Gastrocnemius medialis (tissue), 4 donors: ENCODE measurements around the gene SCAI. TPM values are rescaled to one million over a fixed set of nuclear protein-coding genes. Genes with fewer than 3 reads are reported as not detected.

Experiments used
- ATAC-seq, 2 donors: fragments of 150-250 bp; one replicate each; pipeline ENCODE4 v1.9.1; 2016
- DNase-seq, 2 donors: peaks; one replicate each; pipeline ENCODE4 v3.0.0-alpha.2; 2019
- H3K27ac ChIP-seq, 4 donors: fragments of 200-600 bp; sonication (generic); 1 replicate in 1 of 4; 2 replicates in 3 of 4; pipeline ENCODE4 v1.5.1; 2016 to 2018; ENCODE audit warnings: mild to moderate bottlenecking in 2 of 4, moderate library complexity in 1 of 4
- H3K27me3 ChIP-seq, 3 donors: fragments of 200-600 bp; sonication (generic) in 2 of 3; 1 replicate in 1 of 3; 2 replicates in 2 of 3; pipeline versions ENCODE4 v1.5.1 to v1.6.0; 2016 to 2019; ENCODE audit warnings: mild to moderate bottlenecking in 1 of 3, moderate library complexity in 1 of 3
- H3K36me3 ChIP-seq, 2 donors: fragments of 200-600 bp; sonication (generic) in 1 of 2; one replicate each; pipeline ENCODE4 v1.5.1; 2017 to 2018
- H3K4me1 ChIP-seq, 2 donors: fragments of 200-600 bp; sonication (generic) in 1 of 2; one replicate each; pipeline ENCODE4 v1.5.1; 2016 to 2017; ENCODE audit warnings: mild to moderate bottlenecking in 2 of 2
- H3K4me3 ChIP-seq, 4 donors: fragments of 200-600 bp; sonication (generic) in 3 of 4; 1 replicate in 1 of 4; 2 replicates in 3 of 4; pipeline ENCODE4 v1.5.1; 2016 to 2019; ENCODE audit warnings: mild to moderate bottlenecking in 2 of 4
- H3K9me3 ChIP-seq, 3 donors: fragments of 200-600 bp; sonication (generic) in 2 of 3; 1 replicate in 1 of 3; 2 replicates in 2 of 3; pipeline ENCODE4 v1.5.1; 2016 to 2019
- CTCF ChIP-seq, 5 experiments: fragments of 450-650 bp in 3 of 5; fragments of 200-600 bp in 2 of 5; sonication (generic) in 2 of 5; IDR thresholded peaks in 4 of 5; conservative IDR thresholded peaks in 1 of 5; 1 replicate in 4 of 5; 2 replicates in 1 of 5; pipeline ENCODE4 v1.5.1; 2016 to 2019; ENCODE audit warnings: antibody characterized with exemption in 5 of 5, mild to moderate bottlenecking in 3 of 5, moderate library complexity in 3 of 5
- POLR2A ChIP-seq, 2 donors: fragments of 450-650 bp; IDR thresholded peaks; one replicate each; pipeline ENCODE4 v1.6.1; 2017; ENCODE audit warnings: antibody characterized with exemption in 2 of 2, mild to moderate bottlenecking in 2 of 2, moderate library complexity in 2 of 2
- in situ Hi-C, 4 donors: fragments of 200-750 bp; cut with MboI; loops; one replicate each; pipeline versions ENCODE4 v1.15.0 to v1.8.0; 2017; ENCODE audit warnings: low sequenced_read_pairs in 4 of 4
- intact Hi-C: fragments of 100-400 bp; cut with DNase I; formaldehyde crosslinking; loops from one replicate; pipeline ENCODE4 v1.15.1; 2023; ENCODE audit warnings: low total_unique reads
- total RNA-seq, 4 donors: library from RNA; depleted of rRNA; stranded (reverse); fragments of >200 nt; gene quantifications; one replicate each; pipeline versions ENCODE4 v1.1.0 to v1.2.3, GENCODE V29; 2016

The SCAI gene
- total RNA-seq, 4 donors from 2014 or later: 1.1 to 4.7 (median 3.4) TPM

- no peak for ATAC-seq
- no peaks in the 10 kb centered on the region for H3K27me3 ChIP-seq
- H3K9me3 ChIP-seq: no peaks in the 10 kb centered on the region
- no peaks in the 10 kb centered on the region for H3K4me1 ChIP-seq
- H3K36me3 ChIP-seq: peaks cover 0 to 5% of the 10 kb centered on the region in 2 donors
- no peak overlapping the region for H3K27ac ChIP-seq
- H3K4me3 ChIP-seq: no peak overlapping the region
- in situ Hi-C loops: no loop called here
- TF ChIP-seq CTCF (IDR thresholded peaks at IDR 0.05 in 4 of 5, conservative IDR thresholded peaks at IDR 0.05 in 1 of 5) (no peak), POLR2A (IDR thresholded peaks at IDR 0.05) (no peak)
- no peak for DNase-seq
- intact Hi-C loops: no loop called here
Measured at GRCh38 chr9:124950050-124950718, 193.1 kb downstream of the SCAI start.

- in situ Hi-C loops (loop anchor here in 3 of 4 donors (10.0 to 25.0 kb wide), 2 partner anchors 188 to 195 kb away; partner anchors contain the start of gene SCAI (in 3 of the 3)), intact Hi-C loops (no loop called here)
Measured at GRCh38 chr9:124949387-124949786, 193.9 kb downstream of the SCAI start.

GRCh38 chr9:124947727-124948391 lies 195.5 kb downstream of the SCAI start:
- no peak overlapping the region for H3K27ac ChIP-seq
- H3K4me3 ChIP-seq: no peak overlapping the region
- intact Hi-C loops (no loop called here), in situ Hi-C loops (loop anchor here in 3 of 4 donors (10.0 to 25.0 kb wide), 2 partner anchors 189 to 197 kb away; partner anchors contain the start of gene SCAI (in 3 of the 3))
- H3K27me3 ChIP-seq: no peaks in the 10 kb centered on the region
- H3K36me3 ChIP-seq: peaks cover 0 to 5% of the 10 kb centered on the region in 2 donors
- no peak for DNase-seq
- no peak for TF ChIP-seq CTCF (IDR thresholded peaks at IDR 0.05 in 4 of 5, conservative IDR thresholded peaks at IDR 0.05 in 1 of 5)
- no peak for TF ChIP-seq POLR2A (IDR thresholded peaks at IDR 0.05)
- no peaks in the 10 kb centered on the region for H3K4me1 ChIP-seq
- no peak for ATAC-seq
- no peaks in the 10 kb centered on the region for H3K9me3 ChIP-seq

More at GRCh38 chr9:124949387-124949786, 193.9 kb downstream of the SCAI start:
- Histone ChIP-seq H3K27ac (no peak overlapping the region), H3K9me3 (no peaks in the 10 kb centered on the region), H3K36me3 (peaks cover 0 to 5% of the 10 kb centered on the region in 2 donors), H3K4me1 (no peaks in the 10 kb centered on the region), H3K4me3 (no peak overlapping the region), H3K27me3 (no peaks in the 10 kb centered on the region)
- DNase-seq: no peak
- TF ChIP-seq POLR2A (IDR thresholded peaks at IDR 0.05): no peak
- TF ChIP-seq CTCF (IDR thresholded peaks at IDR 0.05 in 4 of 5, conservative IDR thresholded peaks at IDR 0.05 in 1 of 5): no peak
- ATAC-seq: no peak

GRCh38 chr9:124946167-124946566 lies 197.2 kb downstream of the SCAI start:
- Histone ChIP-seq H3K9me3 (no peaks in the 10 kb centered on the region), H3K4me1 (peaks cover 11% of the 10 kb centered on the region in 2 donors), H3K4me3 (no peak overlapping the region), H3K27me3 (no peaks in the 10 kb centered on the region), H3K27ac (no peak overlapping the region), H3K36me3 (no peaks in the 10 kb centered on the region)
- no peak for DNase-seq
- ATAC-seq: no peak
- in situ Hi-C loops: loop anchor here in 3 of 4 donors (10.0 to 25.0 kb wide), 2 partner anchors 191 to 199 kb away; partner anchors contain the start of gene SCAI (in 3 of the 3)
- TF ChIP-seq POLR2A (IDR thresholded peaks at IDR 0.05) (no peak), CTCF (IDR thresholded peaks at IDR 0.05 in 4 of 5, conservative IDR thresholded peaks at IDR 0.05 in 1 of 5) (no peak)
- intact Hi-C loops: no loop called here
